ENCODE results near the gene ALKBH7. TPM values are rescaled to one million over a fixed set of nuclear protein-coding genes. Genes with fewer than 3 reads are reported as not detected.

The ALKBH7 gene
- total and polyA plus RNA-seq, 2 experiments from 2014 or later, result 48.5 to 79.8 TPM

GRCh38 chr19:6406401-6406800 is 33.8 kb downstream of the ALKBH7 start:
- TF ChIP-seq EZH2 (IDR thresholded peaks at IDR 0.05; ENCODE audit: insufficient read depth, poor library complexity, severe bottlenecking) (no peak), EZH2phosphoT487 (IDR thresholded peaks at IDR 0.05; ENCODE audit: insufficient read depth, low read depth) (no peak)
- H3K9me3 ChIP-seq (ENCODE audit: low read depth), result no peaks in the 10 kb centered on the region
- H3K4me3 ChIP-seq, result no peak overlapping the region
- H3K4me1 ChIP-seq (ENCODE audit: insufficient read depth), result no peaks in the 10 kb centered on the region
- H2AFZ ChIP-seq, result no peak overlapping the region
- in situ Hi-C loops (cut with MboI), result no loop called here
- no peaks in the 10 kb centered on the region for H3K79me2 ChIP-seq (ENCODE audit: insufficient read depth)
- no peaks in the 10 kb centered on the region for H3K9me2 ChIP-seq (ENCODE audit: insufficient read depth)
- no peak overlapping the region for H3K4me2 ChIP-seq (ENCODE audit: unreplicated experiment)
- no peaks in the 10 kb centered on the region for H3K36me3 ChIP-seq (ENCODE audit: low read depth)
- H3K9ac ChIP-seq, result no peak overlapping the region
- whole genome bisulfite sequencing, 2 experiments (ENCODE audit: low coverage in 1 of 2, low lambda C conversion rate in 2 of 2, missing lambda C conversion rate in 2 of 2), result 77% methylated on average over 5 of the region's 5 CpGs
- H3K27ac ChIP-seq, result no peak overlapping the region
- no peaks in the 10 kb centered on the region for H3K27me3 ChIP-seq (replicated peaks; ENCODE audit: insufficient read depth)
- H3F3A ChIP-seq (ENCODE audit: insufficient read depth), result peaks cover 5% of the 10 kb centered on the region; the same call in 1 of the 2 replicates
- H4K20me1 ChIP-seq (ENCODE audit: insufficient read depth), result no peaks in the 10 kb centered on the region
- no peak for DNase-seq

DNA sequence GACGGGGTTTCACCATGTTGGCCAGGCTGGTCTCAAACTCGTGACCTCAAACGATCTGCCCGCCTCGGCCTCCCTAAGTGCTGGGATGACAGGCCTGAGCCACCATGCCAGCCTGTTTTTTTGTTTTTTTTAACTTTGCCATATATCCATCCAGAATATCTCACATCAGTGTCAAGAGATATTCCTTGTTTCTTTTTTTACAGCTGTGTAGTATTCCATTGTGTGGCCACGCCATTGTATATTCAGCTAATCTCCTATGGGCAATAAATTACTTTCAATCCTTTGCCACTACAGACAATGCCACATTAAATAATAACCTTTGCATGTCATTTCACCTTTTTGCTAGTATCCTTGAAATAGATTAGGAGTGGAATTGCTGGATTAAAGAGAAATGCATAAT is 36.8 kb downstream of the ALKBH7 start:
- Histone ChIP-seq H3K4me2 (ENCODE audit: unreplicated experiment) (no peak overlapping the region), H3K79me2 (ENCODE audit: insufficient read depth) (no peaks in the 10 kb centered on the region), H3K27me3 (replicated peaks; ENCODE audit: insufficient read depth) (no peaks in the 10 kb centered on the region), H4K20me1 (ENCODE audit: insufficient read depth) (no peaks in the 10 kb centered on the region), H3K36me3 (ENCODE audit: low read depth) (peaks cover 4% of the 10 kb centered on the region), H3K4me3 (no peak overlapping the region), H3K27ac (no peak overlapping the region), H3F3A (ENCODE audit: insufficient read depth) (peaks cover 5% of the 10 kb centered on the region; the same call in 1 of the 2 replicates), H2AFZ (no peak overlapping the region), H3K9me3 (ENCODE audit: low read depth) (no peaks in the 10 kb centered on the region), H3K4me1 (ENCODE audit: insufficient read depth) (no peaks in the 10 kb centered on the region), H3K9ac (no peak overlapping the region), H3K9me2 (ENCODE audit: insufficient read depth) (no peaks in the 10 kb centered on the region)
- in situ Hi-C loops (cut with MboI), result no loop called here
- no peak for TF ChIP-seq EZH2 (IDR thresholded peaks at IDR 0.05; ENCODE audit: insufficient read depth, poor library complexity, severe bottlenecking)
- no peak for TF ChIP-seq EZH2phosphoT487 (IDR thresholded peaks at IDR 0.05; ENCODE audit: insufficient read depth, low read depth)
- 88% methylated on average over 6 of the region's 6 CpGs for WGBS, 2 experiments (ENCODE audit: low coverage in 1 of 2, low lambda C conversion rate in 2 of 2, missing lambda C conversion rate in 2 of 2)
- DNase-seq, result no peak

- no peaks in the 10 kb centered on the region for H3K4me1 ChIP-seq (ENCODE audit: insufficient read depth)
- no peaks in the 10 kb centered on the region for H3K9me3 ChIP-seq (ENCODE audit: low read depth)
- DNase-seq, result no peak
- WGBS, 2 experiments (ENCODE audit: low coverage in 1 of 2, low lambda C conversion rate in 2 of 2, missing lambda C conversion rate in 2 of 2), result 61 to 75% methylated on average over 11 to 12 of the region's 12 CpGs
- H3K79me2 ChIP-seq (ENCODE audit: insufficient read depth), result peaks cover under 1% of the 10 kb centered on the region; the same call in 1 of the 2 replicates
- TF ChIP-seq EZH2phosphoT487 (IDR thresholded peaks at IDR 0.05; ENCODE audit: insufficient read depth, low read depth) (no peak), EZH2 (IDR thresholded peaks at IDR 0.05; ENCODE audit: insufficient read depth, poor library complexity, severe bottlenecking) (no peak)
- H3F3A ChIP-seq (ENCODE audit: insufficient read depth), result peaks cover 5% of the 10 kb centered on the region; the same call in 1 of the 2 replicates
- no peak overlapping the region for H3K4me2 ChIP-seq (ENCODE audit: unreplicated experiment)
- H3K36me3 ChIP-seq (ENCODE audit: low read depth), result peaks cover 4% of the 10 kb centered on the region
- no peak overlapping the region for H3K9ac ChIP-seq
- H3K9me2 ChIP-seq (ENCODE audit: insufficient read depth), result no peaks in the 10 kb centered on the region
- H3K4me3 ChIP-seq, result no peak overlapping the region
- in situ Hi-C loops (cut with MboI), result no loop called here
- H3K27ac ChIP-seq, result no peak overlapping the region
- no peak overlapping the region for H2AFZ ChIP-seq
- no peaks in the 10 kb centered on the region for H4K20me1 ChIP-seq (ENCODE audit: insufficient read depth)
- no peaks in the 10 kb centered on the region for H3K27me3 ChIP-seq (replicated peaks; ENCODE audit: insufficient read depth)
These were observed 39.5 kb downstream of the ALKBH7 start for GRCh38 chr19:6412061-6412446.

- no peaks in the 10 kb centered on the region for H3K9me3 ChIP-seq (ENCODE audit: low read depth)
- in situ Hi-C loops (cut with MboI), result no loop called here
- no peak overlapping the region for H3K4me2 ChIP-seq (ENCODE audit: unreplicated experiment)
- H3K4me1 ChIP-seq (ENCODE audit: insufficient read depth), result no peaks in the 10 kb centered on the region
- peaks cover 5% of the 10 kb centered on the region; the same call in 1 of the 2 replicates for H3F3A ChIP-seq (ENCODE audit: insufficient read depth)
- H3K36me3 ChIP-seq (ENCODE audit: low read depth), result peaks cover 4% of the 10 kb centered on the region
- no peaks in the 10 kb centered on the region for H3K9me2 ChIP-seq (ENCODE audit: insufficient read depth)
- H4K20me1 ChIP-seq (ENCODE audit: insufficient read depth), result no peaks in the 10 kb centered on the region
- peak; percentile 32 for DNase-seq
- H2AFZ ChIP-seq, result no peak overlapping the region
- TF ChIP-seq EZH2 (IDR thresholded peaks at IDR 0.05; ENCODE audit: insufficient read depth, poor library complexity, severe bottlenecking) (no peak), EZH2phosphoT487 (IDR thresholded peaks at IDR 0.05; ENCODE audit: insufficient read depth, low read depth) (no peak)
- no peaks in the 10 kb centered on the region for H3K27me3 ChIP-seq (replicated peaks; ENCODE audit: insufficient read depth)
- no peak overlapping the region for H3K27ac ChIP-seq
- H3K79me2 ChIP-seq (ENCODE audit: insufficient read depth), result peaks cover 6% of the 10 kb centered on the region; the same call in 1 of the 2 replicates
- no peak overlapping the region for H3K9ac ChIP-seq
- no peak overlapping the region for H3K4me3 ChIP-seq
- 62 to 65% methylated on average over 15 of the region's 15 CpGs for WGBS, 2 experiments (ENCODE audit: low coverage in 1 of 2, low lambda C conversion rate in 2 of 2, missing lambda C conversion rate in 2 of 2)
These were observed 40.0 kb downstream of the ALKBH7 start for GRCh38 chr19:6412447-6413091.
